H54 (cell line): Measurements from ENCODE around the gene FOSB.
A peak's percentile ranks its signal among the peaks of the same experiment; 100 is the strongest.

ENCODE experiments used
- DNase-seq: peaks from one replicate; pipeline ENCODE4 v3.0.0; 2011; ENCODE audit warnings: low spot score, mixed read lengths; ENCODE audit not compliant: insufficient read length
- FAIRE-seq: peaks from 3 replicates; lab custom pipeline; 2011; peaks lifted over from hg19 to GRCh38; lab: Jason Lieb, UNC
- POLR2A ChIP-seq: IDR thresholded peaks from 2 replicates; pipeline ENCODE4 v1.6.1; 2011; ENCODE audit warnings: low read depth, mild to moderate bottlenecking, low read length

FOSB gene

DNA sequence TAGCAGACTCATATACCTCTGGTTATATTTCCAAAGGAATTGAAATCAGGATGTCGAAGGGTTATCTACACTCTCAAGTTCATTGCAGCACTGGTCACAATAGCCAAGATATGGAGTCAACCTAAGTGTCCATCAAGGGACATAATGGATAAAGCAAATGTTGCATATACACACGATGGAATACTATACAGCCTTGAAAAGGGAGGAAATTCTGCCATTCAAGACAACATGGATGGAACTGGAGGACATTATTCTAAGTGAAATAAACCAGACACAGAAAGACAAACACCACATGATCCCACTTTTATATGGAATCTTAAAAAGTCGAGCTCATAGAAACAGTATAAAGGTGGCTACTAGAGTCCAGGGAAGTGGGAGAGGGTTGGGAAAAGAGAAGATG is 30.5 kb upstream of the FOSB start:
- no peak for TF ChIP-seq POLR2A
- FAIRE-seq: no peak

DNA sequence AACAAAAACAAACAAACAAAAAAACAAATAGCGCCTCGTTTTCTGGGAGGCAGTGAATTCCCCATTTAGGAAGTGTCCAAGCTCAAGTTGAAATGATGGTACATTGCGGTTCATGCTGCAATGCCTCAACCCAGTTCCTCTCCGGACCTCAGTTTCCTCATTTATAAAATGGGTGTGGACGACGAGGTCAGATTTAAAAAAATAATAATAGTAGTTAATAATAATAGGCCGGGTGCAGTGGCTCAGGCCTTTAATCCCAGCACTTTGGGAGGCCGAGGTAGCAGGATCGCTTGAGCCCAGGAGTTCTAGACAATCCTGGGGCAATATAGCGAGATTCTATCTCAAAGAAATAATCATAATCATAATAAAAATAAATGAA is 28.6 kb upstream of the FOSB start:
- no peak for TF ChIP-seq POLR2A
- FAIRE-seq: no peak
- no peak for DNase-seq

More for the DNA sequence above, 30.5 kb upstream of the FOSB start:
- DNase-seq: no peak

DNA sequence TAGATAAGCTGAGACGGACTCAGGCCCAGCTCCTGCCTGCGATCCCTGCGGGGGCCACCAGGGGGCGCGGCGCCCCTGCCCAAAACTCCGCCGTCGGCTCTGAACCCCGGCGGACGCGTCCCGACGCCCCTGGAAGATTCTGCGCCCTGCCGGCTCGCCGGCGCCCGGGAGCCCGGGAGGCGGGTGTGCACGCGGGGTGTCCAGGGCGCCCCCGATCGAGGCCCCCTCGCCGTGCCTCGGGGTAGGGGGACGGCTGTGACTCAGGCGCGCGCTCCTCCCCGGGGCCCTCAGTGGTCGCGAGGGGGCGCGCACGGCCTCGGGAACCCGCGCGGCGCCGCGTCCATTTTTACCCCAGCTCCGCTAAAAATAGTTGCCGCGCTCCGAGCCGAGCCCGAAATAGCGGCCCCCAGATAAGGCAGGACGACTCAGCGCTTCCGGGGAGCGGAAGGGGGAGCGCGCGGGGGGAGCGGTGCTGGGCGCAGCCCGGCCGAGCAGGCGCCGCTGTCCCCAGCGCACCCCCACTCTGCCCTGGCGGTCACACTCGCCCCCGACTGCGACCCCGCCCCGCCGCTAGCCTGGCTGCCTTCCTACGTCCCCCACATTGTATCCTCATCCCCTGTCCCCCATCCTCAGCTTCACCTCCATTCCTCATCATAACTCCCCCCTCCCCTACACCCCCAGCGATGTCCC is 28.1 kb upstream of the FOSB start:
- FAIRE-seq (no peak), DNase-seq (no peak)
- TF ChIP-seq POLR2A: 0 out of 2 replicates have a peak, but pooled peaks have one; percentile 13

DNA sequence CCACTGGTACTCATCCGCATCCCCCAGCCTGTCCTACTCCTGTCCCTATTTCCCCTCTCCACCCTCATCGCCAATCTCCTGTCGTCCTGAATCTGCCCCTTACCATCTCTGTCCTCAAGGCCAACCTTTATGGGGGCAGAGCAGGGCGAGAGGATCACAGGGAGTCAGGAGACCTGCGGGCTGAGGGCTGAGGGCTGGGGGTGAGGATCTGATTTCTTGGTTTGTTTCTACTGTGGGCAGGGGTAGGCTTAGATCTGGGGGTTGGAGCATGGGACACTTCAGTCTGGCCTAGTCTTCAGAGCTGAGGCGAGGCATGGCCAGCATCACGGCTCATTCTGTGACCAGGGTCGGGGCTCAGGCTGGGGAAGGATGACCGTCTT is 27.5 kb upstream of the FOSB start:
- TF ChIP-seq POLR2A: no peak
- FAIRE-seq: no peak
- no peak for DNase-seq

DNA sequence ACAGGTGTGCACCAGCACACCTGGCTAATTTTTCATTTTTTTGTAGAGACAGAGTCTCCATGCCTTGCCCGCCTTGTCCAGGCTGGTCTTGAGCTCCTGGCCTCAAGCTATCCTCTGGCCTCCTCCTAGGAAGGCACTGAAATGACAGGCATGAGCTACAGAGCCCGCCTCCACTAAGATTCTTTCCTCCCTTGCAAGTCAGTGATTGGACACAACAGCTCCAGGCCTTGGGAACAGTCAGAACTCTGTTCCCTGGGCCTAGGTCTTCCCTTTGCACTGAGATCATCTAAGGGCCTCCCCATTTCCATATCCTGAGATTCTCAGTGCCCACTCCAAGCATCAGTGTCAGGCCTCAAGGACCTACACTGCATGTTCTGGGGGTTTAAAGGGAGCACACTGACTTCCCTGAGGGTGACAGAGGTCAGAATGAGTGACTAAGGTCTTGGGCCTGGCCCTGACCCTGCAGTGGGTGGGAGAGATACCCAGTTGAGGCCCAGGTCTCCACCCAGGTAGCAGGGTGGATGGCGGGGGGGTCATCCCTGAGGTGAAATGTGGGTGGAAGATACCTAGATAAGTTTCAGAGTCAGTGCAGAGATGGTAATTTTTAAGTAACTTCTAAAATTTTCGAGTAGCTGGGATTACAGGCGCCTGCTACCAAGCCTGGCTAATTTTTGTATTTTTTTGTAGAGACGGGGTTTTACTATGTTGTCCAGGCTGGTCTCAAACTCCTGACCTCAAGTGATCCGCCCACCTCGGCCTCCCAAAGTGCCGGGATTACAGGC is 26.7 kb upstream of the FOSB start:
- no peak for DNase-seq
- no peak for FAIRE-seq

DNA sequence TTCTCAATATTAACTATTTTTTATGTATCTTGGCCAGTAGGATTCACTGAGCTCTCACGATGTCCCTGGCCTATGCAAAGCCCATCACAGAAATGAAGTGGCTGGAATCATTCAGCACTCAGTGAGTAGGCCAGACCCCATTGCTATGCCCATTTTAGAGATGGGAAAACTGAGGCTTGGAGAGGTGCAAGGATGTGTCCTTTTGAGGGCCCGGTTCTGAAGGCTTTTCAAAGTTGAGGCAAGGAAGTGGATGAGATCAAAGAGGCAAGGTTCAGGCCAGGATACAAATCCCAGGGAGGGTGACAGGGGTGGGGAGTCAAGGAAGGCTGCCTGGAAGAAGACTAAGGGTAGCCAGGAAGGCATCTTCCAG is 25.4 kb upstream of the FOSB start:
- TF ChIP-seq POLR2A: no peak
- no peak for DNase-seq
- FAIRE-seq: no peak

More for the DNA sequence above, 26.7 kb upstream of the FOSB start:
- no peak for TF ChIP-seq POLR2A

DNA sequence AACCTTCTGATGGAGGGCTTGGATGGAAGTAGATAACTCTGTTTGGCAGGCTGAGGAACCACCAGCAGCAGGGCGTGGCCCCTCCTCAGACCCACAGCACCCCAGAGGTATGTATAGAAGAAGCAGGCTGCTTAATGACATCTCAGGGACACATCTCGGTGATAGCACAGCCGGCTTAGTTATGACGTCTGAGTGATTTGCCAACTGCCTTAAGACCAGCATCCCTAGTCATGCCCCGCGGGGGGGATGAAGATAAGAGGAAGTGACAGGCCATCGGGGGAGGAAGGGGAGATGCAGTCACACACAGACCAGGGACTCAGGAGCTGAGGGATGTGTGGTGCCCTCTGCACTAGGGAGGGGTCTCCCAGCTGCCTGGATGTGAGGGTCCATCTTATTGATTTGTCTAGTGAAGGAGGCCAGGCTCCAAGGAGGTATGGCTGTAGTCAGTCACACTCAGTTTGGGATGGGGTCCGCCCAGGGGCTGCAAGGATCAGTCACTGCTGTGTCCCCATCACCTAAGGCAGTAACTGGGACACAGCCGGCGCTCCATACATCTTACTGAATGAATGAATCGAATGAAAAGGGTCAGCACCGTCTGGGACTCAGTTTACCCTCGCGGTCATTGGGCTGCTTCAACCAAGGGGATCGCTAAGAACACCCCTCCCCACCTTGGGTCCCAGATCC is 24.9 kb upstream of the FOSB start:
- FAIRE-seq: no peak

DNA sequence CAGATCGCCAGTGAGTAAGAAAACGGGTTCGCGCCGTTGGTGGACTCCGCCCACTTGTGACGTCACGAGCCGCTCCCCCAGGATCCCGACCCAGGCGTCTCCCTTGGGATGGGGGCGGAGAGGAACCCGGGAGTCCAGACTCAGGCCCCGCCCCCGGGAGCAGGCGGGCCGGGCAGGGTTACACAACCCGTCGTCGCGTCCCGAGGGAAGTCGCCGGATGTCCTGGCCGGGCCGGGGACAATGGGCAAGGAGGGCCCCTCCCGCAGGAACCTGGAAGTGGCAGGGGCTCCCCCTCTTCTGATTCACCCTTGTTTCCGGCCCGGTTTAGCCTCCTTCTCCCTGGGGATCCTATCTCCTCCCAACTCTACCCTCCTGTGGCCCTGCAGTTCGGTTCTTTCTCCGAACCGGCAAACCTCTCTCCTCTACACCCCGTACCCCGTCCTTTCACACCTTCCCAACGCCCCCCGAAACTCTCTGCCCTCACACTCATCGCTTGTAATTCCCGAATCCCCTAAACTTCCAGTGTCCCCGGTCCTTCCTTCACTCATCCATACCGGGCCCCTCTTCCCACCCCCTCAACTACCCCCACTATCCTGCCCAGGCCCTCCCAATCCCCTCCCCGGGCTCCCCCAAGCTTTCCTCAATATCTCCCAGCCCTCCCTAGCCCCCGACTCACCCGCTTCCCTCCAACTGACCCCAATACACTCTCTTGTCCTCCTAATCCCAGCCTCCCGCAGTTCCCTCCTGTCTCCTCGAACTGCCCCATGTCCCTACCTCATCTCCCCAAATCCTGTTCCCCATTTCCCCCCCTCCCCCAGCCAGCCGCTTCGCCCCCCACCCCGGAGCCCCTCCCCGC is 24.1 kb upstream of the FOSB start:
- TF ChIP-seq POLR2A: no peak
- DNase-seq (peak; percentile 79), FAIRE-seq (no peak)

More for the DNA sequence above, 24.9 kb upstream of the FOSB start:
- DNase-seq: no peak
- TF ChIP-seq POLR2A: no peak

DNA sequence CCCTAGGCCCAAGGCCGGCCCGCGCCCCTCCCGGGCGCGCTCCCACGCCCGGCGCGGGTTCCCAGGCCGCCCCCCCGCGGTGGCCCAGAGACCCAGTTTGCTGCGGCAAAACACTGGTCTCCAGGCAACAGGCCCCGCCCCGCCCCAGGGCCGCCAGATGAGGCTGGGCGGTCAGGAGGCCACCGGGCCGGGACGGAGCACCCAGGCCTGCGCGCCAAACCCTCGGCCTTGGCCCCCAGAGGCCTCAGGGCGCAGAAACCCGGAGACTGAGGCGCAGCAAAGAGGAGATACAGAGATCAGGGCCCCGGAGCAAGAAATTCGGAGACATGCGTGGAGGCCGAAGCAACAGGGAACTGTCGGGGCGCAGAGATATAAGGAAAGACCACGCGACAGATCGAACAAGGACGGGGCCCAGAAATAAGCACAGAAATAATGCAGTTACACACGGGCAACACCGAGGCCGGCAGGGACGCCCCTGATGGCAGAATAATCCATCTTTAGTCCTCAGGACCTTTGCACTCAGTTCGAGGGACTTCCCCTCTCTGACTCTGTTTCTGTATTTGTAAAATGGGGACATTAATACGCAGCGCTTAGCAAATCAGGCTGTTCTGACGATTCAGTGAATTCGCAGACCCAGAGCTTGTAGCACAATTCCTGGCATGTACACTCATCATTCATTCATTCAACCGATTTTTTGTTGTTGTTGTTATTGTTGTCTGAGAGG is 23.3 kb upstream of the FOSB start:
- FAIRE-seq: no peak
- no peak for TF ChIP-seq POLR2A
- no peak for DNase-seq

DNA sequence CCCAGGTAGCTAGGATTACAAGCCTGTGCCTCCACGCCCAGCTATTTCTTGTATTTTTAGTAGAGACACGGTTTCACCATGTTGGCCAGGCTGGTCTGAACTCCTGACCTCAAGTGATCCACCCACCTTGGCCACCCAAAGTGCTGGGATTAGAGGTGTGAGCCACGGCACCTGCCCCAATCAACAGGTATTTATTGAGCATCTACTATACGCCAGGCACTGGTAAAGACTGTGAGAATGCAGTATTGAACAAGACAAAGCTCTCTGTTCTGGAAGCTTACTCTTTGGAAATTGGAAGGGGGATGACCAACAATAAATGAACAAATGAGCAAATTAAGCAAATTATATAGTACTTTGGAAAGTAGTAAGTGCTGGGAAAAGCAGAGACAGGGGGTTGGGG is 22.7 kb upstream of the FOSB start:
- DNase-seq: no peak
- TF ChIP-seq POLR2A: no peak
- no peak for FAIRE-seq

DNA sequence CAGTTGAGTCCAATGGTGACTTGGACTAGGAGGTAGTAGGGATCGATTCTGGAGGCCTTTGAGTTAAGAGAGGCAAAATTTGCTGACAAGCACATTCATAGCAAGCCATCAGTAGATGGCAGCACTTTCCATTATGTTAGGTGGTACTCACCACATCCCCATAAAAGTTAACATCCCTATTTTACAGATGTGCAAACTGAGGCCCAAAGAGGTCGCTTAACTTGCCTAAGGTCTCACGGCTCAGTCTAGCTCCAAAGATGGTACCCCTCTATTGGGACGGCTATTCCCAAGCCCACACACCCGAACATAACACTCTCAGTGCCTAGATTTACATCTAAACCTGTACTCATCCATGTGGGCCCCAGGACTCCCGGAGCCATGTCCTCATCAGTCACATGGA is 21.5 kb upstream of the FOSB start:
- FAIRE-seq: no peak
- TF ChIP-seq POLR2A: no peak
- DNase-seq: no peak

DNA sequence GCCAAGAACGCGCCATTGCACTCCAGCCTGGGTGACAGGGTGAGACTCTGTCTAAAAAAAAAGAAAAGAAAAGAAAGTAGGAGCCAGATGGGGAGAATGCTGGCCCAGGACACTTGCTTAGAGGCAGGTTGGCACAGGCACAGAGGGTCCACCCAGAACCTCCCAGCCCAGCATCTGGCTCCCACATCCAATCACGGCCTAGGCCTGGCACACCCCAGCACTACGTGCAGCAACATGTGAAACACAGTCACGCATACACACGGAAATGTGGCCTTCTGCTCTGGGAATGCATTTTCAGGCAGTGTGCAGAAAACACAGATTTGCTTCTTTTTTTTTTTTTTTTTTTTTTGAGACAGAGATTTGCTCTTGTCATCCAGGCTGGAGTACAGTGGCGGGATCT is 20.9 kb upstream of the FOSB start:
- no peak for DNase-seq
- TF ChIP-seq POLR2A: no peak
- FAIRE-seq: no peak

DNA sequence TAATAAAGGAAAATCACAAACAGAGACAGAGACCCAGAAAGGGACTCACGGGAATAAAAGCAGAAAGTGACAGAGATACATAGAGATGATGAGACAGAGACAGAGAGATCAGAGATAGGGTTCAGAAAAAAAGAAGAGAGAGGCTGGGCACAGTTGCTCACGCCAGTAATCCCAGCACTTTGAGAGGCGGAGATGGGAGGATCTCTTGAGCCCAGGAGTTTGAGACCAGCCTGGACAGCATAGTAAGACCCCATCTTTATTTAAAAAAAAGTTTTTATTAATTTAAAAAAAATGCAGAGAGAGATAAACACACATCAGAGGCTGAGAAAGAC is 19.4 kb upstream of the FOSB start:
- no peak for TF ChIP-seq POLR2A
- DNase-seq (no peak), FAIRE-seq (no peak)
